WTC11 (cell line): ENCODE data around the gene MMAB.

Experiments used
- CTCF ChIP-seq: fragments of 200-600 bp; IDR thresholded peaks from 2 replicates; pipeline ENCODE4 v1.8.0; 2022; ENCODE audit warnings: antibody characterized with exemption
- ELF4 ChIP-seq: sonication (generic); formaldehyde crosslinking; IDR thresholded peaks from 2 replicates; pipeline ENCODE4 v1.8.1; 2022; ENCODE audit warnings: low read depth, mild to moderate bottlenecking, moderate library complexity, missing genetic modification reagents
- TEAD4 ChIP-seq: sonication (generic); formaldehyde crosslinking; IDR thresholded peaks from 2 replicates; pipeline ENCODE4 v1.8.0; 2022; ENCODE audit warnings: mild to moderate bottlenecking, missing genetic modification reagents
- USF2 ChIP-seq: sonication (generic); formaldehyde crosslinking; IDR thresholded peaks from 2 replicates; pipeline ENCODE4 v1.8.1; 2023; ENCODE audit warnings: mild to moderate bottlenecking, missing genetic modification reagents, moderate library complexity
- ZNF281 ChIP-seq: sonication (generic); formaldehyde crosslinking; IDR thresholded peaks from 2 replicates; pipeline ENCODE4 v1.8.0; 2023; ENCODE audit warnings: mild to moderate bottlenecking, missing genetic modification reagents
- ZNF423 ChIP-seq: fragments of 250-450 bp; sonication (Bioruptor Pico); IDR thresholded peaks from 2 replicates; pipeline ENCODE4 v2.1.2; 2022; ENCODE audit warnings: mild to moderate bottlenecking, moderate library complexity
- TF ChIP-seq, protein P1 (sequence below): fragments of 250-450 bp; sonication (Bioruptor Pico); IDR thresholded peaks from 2 replicates; pipeline ENCODE4 v1.8.0; 2021; ENCODE audit warnings: mild to moderate bottlenecking

DNA sequence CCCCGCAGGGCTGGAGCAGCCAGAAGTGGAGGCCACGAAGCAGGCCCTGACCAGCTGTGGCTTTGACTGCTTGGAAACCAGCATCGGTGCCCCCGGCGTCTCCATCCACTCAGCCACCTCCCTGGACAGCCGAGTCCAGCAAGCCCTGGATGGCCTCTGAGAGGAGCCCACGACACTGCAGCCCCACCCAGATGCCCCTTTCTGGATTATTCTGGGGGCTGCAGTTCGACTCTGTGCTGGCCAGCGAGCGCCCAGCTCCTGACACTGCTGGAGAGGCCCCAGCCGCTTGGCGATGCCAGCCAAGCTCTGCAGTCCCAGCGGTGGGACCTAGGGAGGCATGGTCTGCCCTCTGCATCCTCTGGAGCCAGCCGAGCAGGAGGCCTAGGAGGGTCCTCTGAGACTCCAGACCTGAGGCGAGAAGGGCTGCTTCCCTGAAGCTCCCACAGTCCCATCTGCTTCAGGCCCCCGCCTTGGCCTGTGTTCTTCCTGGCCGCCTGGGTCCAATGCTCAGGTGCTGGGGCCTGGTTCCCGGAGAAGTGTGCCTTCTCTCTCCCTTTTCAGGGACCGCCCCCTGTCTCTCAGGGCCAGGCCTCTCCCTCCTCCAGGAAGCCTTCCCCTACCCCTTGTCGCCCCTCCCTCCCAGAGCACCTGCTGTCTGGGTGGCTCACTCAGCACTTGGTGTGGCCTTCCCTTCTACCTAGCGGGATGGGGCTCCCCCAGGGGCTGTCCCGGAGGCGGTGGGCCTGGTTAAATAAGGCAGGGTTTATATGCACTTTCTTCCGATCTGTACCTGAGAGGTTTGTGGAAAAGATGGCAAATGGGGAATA, 23.3 kb upstream of the MMAB start:
- TF ChIP-seq ZNF423 (CRISPR knock-in tag), result no peak
- TF ChIP-seq CTCF, result no peak
- TF ChIP-seq ZNF281 (CRISPR knock-in tag), result no peak
- no peak for TF ChIP-seq USF2 (CRISPR knock-in tag)
- TF ChIP-seq TEAD4 (CRISPR knock-in tag), result no peak
- TF ChIP-seq, protein P1, sequence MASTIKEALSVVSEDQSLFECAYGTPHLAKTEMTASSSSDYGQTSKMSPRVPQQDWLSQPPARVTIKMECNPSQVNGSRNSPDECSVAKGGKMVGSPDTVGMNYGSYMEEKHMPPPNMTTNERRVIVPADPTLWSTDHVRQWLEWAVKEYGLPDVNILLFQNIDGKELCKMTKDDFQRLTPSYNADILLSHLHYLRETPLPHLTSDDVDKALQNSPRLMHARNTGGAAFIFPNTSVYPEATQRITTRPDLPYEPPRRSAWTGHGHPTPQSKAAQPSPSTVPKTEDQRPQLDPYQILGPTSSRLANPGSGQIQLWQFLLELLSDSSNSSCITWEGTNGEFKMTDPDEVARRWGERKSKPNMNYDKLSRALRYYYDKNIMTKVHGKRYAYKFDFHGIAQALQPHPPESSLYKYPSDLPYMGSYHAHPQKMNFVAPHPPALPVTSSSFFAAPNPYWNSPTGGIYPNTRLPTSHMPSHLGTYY (CRISPR knock-in tag), result no peak
- TF ChIP-seq ELF4 (CRISPR knock-in tag), result no peak
